ENCODE results near the gene RGMA.

The RGMA gene

DNA sequence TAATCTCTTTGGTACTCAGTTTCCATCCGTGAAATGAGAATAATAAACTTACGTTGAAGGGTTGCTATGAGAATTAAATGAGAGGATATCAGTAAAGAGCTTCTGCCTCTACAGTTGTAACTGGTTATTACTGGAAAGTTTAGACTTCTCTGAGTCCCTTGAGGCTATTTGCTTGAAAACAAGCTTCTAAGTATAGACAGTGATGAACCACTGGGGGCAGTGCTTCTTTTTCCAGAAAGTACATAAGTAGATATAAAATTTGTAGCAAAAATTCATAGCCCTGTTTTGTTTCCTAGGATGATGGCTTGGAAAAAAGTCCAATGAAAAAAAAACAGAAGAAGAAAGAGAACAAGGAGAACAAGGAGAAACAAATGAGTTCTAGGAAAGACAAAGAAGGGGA is 87.1 kb downstream of the RGMA start:
- DNase-seq: peak; percentile 26

DNA sequence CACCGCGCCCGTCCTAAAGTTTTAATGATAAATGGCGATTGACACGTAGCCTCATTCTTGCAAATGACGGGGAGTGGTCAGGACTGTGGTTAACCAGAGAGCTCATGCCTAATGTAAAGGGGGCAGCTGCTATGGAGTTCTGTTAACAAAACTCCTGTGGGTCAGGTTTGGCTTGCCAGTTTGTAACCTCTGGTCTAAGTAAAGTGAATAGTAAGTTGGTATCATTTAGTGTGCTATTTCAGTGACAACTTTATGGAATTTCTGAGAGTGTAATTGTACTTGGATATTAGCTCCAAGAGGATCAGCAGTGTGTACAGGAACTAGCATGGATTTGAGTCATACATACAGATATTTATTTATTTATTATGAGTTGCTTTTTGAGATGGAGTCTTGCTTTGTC is 87.9 kb downstream of the RGMA start:
- DNase-seq: no peak

DNA sequence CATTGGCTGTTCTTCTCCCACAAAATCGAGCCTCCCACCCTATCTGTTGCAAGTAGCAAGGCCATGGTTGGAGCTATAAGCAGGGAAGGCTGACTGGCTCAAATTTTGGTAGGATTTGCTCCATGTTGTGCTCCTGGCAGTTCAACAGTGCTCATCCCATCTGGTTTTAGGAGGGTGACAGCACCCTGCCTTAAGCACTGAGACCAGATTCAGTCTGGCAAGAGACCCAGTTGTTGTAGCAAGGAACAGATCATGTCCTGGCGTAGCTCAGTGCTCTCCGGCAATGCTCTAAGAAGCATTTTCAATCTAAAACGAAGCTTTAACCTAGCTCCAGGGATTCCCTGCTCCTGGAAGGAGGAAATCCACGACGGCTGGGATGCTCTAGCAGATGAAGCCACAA is 91.2 kb downstream of the RGMA start:
- no peak for DNase-seq

DNA sequence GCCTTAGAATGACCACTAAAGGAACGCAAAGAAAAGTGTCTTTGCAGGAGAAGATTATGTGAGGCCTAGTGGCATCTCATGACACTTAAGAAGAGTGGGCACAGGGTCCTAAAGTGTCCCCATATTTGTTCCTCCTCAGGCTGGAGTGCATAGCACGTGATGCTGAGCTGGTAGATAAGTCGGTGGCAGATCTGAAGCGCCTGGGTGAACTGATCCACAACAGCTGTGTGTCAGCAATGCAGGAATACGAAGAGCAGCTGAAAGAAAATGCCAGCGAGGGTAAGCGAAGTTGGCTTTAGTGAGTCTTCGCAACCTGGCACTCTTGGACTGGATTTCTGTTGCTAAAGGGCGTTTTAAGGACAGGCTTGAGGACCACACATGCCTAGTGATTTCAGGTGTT is 96.3 kb downstream of the RGMA start:
- DNase-seq: no peak

DNA sequence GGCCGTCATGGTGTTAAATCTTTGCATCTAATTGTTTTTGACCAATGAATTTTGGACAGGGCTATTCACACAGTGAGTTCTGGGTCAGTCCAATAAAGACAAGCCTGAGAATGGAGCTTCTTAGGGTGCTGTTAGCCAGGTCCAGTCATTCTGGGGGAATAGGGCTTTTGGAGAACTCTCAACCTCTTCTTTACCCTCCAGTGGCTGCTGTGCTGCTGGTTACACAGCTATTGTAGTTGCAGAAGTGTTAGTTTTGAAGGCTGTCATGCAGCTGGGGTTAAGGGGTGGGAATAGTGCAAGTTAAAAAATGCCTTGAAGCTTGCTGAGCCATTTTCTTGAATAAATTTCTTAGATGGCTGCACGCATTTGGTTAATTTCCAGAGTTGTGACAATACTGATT is 99.0 kb downstream of the RGMA start:
- no peak for DNase-seq

DNA sequence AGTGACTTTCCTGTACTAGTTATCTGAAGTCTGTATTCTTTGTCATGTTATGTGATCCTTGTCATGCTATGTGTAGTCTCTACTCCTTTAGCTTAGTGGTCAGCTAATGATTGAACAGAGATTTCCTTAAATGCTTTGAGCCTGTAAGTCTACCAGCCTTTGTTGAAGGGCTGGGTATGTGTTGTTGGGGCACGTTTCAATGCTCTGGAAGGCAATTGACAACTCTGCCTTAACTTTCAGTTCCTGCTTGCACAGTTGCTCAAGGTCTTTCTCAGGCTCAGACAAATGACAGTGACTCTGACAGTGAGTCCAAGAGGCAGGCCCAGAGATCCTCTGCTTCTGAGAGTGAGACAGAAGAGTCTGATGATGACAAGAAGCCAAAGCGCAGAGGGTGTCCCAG is 99.5 kb downstream of the RGMA start:
- DNase-seq: no peak

All from hematopoietic multipotent progenitor cell treated with erythropoietin and hydrocortisone succinate and interleukin-3 and kit ligand, for 6 days (in vitro differentiated cells).